GM12873 (cell line): ENCODE data around the gene TMEM205.

Experiments used
- TF ChIP-seq, protein P1 (sequence below): IDR thresholded peaks from 2 replicates; pipeline ENCODE4 v1.5.1; 2012; ENCODE audit warnings: low read depth, mild to moderate bottlenecking, moderate library complexity, low read length, control low read depth; ENCODE audit not compliant: insufficient read depth; ENCODE audit errors: missing control alignments

TMEM205 gene

DNA sequence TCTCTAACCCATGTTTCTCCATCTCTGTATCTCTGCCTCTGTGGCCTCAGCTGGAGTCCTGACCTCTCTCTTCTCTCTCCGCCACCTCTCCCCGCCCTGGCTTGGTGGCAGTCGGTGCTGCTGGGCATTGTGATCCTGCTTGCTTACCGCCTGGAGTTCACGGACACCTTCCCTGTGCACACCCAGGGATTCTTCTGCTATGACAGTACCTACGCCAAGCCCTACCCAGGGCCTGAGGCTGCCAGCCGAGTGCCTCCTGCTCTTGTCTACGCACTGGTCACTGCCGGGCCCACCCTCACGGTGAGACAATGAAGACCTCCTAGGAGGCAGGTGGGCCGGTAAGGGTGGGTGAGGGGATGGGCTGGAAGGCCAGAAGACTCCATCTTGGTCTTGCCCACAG is 13.4 kb upstream of the TMEM205 start:
- TF ChIP-seq, protein P1, sequence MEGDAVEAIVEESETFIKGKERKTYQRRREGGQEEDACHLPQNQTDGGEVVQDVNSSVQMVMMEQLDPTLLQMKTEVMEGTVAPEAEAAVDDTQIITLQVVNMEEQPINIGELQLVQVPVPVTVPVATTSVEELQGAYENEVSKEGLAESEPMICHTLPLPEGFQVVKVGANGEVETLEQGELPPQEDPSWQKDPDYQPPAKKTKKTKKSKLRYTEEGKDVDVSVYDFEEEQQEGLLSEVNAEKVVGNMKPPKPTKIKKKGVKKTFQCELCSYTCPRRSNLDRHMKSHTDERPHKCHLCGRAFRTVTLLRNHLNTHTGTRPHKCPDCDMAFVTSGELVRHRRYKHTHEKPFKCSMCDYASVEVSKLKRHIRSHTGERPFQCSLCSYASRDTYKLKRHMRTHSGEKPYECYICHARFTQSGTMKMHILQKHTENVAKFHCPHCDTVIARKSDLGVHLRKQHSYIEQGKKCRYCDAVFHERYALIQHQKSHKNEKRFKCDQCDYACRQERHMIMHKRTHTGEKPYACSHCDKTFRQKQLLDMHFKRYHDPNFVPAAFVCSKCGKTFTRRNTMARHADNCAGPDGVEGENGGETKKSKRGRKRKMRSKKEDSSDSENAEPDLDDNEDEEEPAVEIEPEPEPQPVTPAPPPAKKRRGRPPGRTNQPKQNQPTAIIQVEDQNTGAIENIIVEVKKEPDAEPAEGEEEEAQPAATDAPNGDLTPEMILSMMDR = no peak

DNA sequence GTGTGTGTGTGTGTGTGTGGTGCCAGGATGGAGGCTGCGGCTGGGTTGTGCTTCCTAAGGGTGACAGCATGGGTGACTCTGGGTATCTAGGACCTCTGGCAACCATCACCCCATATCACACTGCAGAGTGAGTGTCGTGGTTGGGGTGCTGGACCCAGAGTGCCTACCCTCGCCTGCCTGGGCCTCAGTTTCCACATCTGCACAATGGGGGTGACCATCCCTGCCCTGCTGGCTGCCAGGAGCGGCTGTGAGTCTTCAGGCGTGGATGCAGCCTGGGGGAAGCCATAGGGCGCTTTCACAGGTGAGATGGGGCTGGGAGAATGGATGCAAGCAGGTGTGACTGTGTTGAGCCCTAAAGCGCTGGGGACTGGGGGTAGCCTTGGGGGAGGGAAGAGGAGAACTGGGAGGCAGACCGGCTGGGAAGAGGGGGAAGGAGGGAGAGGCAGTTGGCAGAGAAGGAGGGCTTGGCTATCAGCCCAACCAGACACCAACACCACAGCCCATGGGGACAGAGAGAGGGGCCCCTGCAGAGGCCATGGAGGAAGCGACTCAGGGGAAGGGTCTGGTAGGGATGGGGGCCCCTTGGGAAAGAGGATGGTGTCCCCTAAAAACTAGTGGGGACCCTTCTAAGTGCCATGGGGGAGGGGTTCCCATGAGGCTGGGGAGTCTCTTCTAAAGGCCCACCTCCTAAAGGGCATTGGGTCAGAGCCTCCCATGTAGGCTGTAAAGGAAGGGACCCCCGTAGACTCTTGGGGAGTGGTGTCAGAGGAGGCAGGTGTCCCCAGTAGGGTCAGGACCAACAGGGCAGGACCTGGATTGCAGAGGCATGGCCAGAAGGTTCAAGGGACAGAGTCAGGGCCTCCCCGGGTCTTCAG is 10.8 kb upstream of the TMEM205 start:
- TF ChIP-seq, protein P1 = no peak

DNA sequence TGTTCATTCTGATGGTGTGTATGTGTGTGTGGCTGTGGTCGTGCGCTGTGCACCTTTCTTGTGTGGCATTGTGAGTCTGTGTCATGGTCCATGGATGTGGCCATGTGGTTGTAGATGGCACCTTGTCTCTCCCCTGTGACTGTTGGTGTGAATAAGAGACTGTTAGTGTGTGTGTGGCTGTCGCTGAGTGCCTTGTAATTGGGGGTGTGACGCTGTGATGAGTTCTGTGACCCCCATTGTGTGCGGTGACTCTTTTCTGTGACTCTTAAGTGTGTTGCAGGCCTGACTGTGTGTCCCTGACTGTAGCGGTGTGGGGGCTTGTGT is 10.0 kb upstream of the TMEM205 start:
- TF ChIP-seq, protein P1 = no peak

DNA sequence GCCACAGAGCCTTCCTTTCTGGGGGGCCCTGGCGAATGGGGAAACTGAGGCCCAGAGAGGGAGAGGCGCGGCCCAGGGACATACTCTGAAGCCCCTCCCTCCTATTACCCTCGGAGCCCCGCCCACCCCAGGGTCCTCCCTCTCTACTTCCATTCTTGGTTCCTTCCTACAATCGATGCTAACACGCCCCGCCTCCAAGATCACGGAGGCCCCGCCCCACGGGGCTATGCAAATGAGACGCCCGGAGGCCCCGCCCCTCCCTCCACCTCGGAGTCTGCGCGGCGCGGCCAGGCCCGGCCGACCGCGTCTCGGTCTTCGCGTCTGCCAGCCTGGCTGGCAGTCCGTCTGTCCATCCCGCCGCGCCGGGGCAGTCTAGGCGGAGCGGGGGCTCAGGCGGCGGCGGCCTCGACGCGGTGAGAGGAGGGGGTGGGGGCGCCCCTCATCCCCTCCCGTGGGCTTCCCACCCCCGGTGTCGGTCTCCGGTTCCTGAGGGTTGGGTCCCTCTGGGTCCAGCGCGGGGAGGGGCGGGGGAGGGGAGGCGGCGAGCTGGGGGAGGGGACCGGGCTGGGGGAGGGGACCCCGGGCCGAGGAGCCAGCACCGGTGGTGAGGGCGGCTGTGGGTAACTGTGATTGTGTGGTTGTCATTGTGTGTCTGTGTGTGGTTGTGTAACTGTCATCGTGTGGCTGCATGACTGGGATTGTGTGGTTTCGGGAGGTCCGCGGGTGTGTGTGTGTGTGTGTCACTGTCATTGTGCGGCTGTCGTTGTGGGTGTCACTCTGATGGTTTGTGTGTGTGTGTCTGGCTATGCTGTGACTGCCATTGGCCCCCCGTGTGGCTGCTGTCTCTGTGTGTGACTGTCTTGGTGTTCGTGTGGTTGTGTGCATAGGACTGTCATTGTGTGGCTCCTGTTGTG is 9.3 kb upstream of the TMEM205 start, which contains the start of gene PLPPR2:
Gene PLPPR2, plus strand, starts transcription at position 273 of the 914 bp plus-strand sequence. CDS start 2,242 bp downstream, outside the sequence.
- TF ChIP-seq, protein P1 = no peak

DNA sequence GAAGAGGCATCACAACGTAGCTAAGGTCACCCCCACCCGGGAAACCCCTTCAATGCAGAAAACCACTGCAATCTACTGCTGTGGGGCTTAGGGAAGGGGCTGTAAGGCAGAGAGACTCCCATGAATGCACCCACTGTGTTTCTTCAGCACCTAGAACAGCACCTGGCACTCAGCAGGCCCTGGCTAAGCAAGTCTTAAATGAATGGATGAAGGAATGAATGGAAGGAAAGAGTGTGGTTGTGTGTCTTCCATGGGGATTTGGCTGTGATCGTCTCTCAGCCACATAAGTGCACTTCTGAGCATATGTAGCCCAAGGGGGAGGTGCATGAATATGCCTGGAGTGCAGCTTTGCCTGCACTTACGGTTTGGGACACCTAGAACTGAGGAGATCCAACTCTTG is 3.1 kb upstream of the TMEM205 start:
- TF ChIP-seq, protein P1 = no peak

DNA sequence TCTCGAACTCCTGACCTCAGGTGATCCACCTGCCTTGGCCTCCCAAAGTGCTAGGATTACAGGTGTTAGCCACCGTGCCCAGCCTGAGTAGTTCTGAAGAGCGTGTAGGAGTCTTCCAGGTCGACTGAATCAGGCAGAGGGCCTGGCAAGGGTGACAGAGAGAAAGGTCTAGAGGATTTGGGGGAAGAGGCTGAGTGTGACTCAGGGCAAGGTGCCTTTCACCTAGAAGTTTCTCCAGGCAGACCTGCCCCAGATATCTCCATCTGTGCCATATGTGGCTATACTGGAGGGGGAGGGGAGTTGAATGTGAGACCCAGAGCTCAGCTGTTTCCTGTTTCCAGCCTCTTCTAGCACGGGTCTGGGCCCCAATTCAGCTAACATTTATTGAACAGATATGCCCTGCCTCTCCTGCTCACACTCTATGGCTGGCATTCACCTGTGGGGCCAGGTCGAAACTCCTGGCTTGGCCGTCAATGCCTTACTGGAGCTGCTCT is 1.5 kb upstream of the TMEM205 start:
- TF ChIP-seq, protein P1 = no peak
